Measurements from ENCODE around the gene ANKRD27. TPM values are rescaled to one million over a fixed set of nuclear protein-coding genes. Genes with fewer than 3 reads are reported as not detected.

Gene ANKRD27
- polyA plus RNA-seq, 1 of the 3 experiments (the other 2 are of a cell fraction): 16.5 TPM

DNA sequence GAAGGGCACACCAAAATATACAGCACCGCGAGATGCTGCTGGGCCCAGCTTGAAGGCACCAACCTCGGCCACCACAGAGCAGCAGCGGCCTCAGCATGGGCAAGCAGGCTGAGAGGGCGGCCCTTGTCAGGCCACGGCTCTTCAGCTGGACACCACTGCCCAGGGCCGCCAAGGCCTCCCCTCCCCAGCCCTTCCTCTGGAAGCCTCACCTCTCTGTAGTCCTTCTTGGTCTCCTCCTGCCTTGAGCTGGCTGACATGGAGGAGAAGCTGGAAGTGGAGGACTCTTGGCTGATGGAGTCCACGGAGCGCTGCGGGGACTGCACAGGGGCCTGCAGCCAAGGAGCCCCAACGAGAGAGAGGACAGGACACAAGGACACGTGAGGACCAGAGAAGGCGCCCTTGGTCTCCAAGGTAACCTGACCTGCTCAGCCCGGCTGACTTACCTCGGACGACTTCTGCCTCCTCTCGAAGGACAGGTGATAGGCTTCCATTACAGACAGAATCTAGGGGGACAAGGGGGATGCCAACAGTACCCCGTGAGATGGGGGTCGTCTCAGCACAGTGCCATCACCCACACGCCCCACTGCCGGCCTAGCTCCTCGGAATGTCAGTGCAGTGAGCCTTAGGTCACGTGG is 55.8 kb downstream of the ANKRD27 start:
- H3K4me1 ChIP-seq (ENCODE audit: control insufficient read depth in 1 of 2, insufficient read depth in 2 of 2, low read depth in 1 of 2, low read length in 1 of 2): no peaks in the 10 kb centered on the region
- H3K9me2 ChIP-seq: no peaks in the 10 kb centered on the region
- no peak overlapping the region for H3K27ac ChIP-seq (ENCODE audit: low read depth in 2 of 2, low read length in 1 of 2)
- no peaks in the 10 kb centered on the region for H3K27me3 ChIP-seq (ENCODE audit: insufficient read depth)
- TF ChIP-seq CHD2 (IDR thresholded peaks at IDR 0.05; ENCODE audit: low read length, partially characterized antibody) (no peak), FOSL2 (IDR thresholded peaks at IDR 0.05; ENCODE audit: borderline replicate concordance, low read depth) (no peak), MEF2A (IDR thresholded peaks at IDR 0.05; ENCODE audit: borderline replicate concordance, low read depth) (no peak), EZH2phosphoT487 (IDR thresholded peaks at IDR 0.05; ENCODE audit: borderline replicate concordance, low read depth) (no peak), YY1 (IDR thresholded peaks at IDR 0.05; ENCODE audit: low read depth) (no peak), ELF1 (IDR thresholded peaks at IDR 0.05) (no peak), POLR2AphosphoS5 (IDR thresholded peaks at IDR 0.05; ENCODE audit: low read depth, low read length) (no peak), SMC3 (IDR thresholded peaks at IDR 0.05; ENCODE audit: low read depth, low read length) (no peak), NFIC (IDR thresholded peaks at IDR 0.05; ENCODE audit: borderline replicate concordance) (no peak), GABPA (IDR thresholded peaks at IDR 0.05; ENCODE audit: low read depth) (no peak), JUND (IDR thresholded peaks at IDR 0.05) (no peak), NRF1 (IDR thresholded peaks at IDR 0.05; ENCODE audit: low read depth, low read length) (no peak)
- TF ChIP-seq, protein P1, sequence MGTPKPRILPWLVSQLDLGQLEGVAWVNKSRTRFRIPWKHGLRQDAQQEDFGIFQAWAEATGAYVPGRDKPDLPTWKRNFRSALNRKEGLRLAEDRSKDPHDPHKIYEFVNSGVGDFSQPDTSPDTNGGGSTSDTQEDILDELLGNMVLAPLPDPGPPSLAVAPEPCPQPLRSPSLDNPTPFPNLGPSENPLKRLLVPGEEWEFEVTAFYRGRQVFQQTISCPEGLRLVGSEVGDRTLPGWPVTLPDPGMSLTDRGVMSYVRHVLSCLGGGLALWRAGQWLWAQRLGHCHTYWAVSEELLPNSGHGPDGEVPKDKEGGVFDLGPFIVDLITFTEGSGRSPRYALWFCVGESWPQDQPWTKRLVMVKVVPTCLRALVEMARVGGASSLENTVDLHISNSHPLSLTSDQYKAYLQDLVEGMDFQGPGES (IDR thresholded peaks at IDR 0.05; ENCODE audit: low read depth, low read length): no peak
- TF ChIP-seq, protein P2, sequence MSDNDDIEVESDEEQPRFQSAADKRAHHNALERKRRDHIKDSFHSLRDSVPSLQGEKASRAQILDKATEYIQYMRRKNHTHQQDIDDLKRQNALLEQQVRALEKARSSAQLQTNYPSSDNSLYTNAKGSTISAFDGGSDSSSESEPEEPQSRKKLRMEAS (IDR thresholded peaks at IDR 0.05; ENCODE audit: low read depth): no peak
- TF ChIP-seq, protein P3, sequence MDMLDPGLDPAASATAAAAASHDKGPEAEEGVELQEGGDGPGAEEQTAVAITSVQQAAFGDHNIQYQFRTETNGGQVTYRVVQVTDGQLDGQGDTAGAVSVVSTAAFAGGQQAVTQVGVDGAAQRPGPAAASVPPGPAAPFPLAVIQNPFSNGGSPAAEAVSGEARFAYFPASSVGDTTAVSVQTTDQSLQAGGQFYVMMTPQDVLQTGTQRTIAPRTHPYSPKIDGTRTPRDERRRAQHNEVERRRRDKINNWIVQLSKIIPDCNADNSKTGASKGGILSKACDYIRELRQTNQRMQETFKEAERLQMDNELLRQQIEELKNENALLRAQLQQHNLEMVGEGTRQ (IDR thresholded peaks at IDR 0.05; ENCODE audit: borderline replicate concordance, low read depth, low read length): no peak
- TF ChIP-seq, protein P4, sequence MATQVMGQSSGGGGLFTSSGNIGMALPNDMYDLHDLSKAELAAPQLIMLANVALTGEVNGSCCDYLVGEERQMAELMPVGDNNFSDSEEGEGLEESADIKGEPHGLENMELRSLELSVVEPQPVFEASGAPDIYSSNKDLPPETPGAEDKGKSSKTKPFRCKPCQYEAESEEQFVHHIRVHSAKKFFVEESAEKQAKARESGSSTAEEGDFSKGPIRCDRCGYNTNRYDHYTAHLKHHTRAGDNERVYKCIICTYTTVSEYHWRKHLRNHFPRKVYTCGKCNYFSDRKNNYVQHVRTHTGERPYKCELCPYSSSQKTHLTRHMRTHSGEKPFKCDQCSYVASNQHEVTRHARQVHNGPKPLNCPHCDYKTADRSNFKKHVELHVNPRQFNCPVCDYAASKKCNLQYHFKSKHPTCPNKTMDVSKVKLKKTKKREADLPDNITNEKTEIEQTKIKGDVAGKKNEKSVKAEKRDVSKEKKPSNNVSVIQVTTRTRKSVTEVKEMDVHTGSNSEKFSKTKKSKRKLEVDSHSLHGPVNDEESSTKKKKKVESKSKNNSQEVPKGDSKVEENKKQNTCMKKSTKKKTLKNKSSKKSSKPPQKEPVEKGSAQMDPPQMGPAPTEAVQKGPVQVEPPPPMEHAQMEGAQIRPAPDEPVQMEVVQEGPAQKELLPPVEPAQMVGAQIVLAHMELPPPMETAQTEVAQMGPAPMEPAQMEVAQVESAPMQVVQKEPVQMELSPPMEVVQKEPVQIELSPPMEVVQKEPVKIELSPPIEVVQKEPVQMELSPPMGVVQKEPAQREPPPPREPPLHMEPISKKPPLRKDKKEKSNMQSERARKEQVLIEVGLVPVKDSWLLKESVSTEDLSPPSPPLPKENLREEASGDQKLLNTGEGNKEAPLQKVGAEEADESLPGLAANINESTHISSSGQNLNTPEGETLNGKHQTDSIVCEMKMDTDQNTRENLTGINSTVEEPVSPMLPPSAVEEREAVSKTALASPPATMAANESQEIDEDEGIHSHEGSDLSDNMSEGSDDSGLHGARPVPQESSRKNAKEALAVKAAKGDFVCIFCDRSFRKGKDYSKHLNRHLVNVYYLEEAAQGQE (IDR thresholded peaks at IDR 0.05; ENCODE audit: low read depth, low read length): no peak
- TF ChIP-seq, protein P5, sequence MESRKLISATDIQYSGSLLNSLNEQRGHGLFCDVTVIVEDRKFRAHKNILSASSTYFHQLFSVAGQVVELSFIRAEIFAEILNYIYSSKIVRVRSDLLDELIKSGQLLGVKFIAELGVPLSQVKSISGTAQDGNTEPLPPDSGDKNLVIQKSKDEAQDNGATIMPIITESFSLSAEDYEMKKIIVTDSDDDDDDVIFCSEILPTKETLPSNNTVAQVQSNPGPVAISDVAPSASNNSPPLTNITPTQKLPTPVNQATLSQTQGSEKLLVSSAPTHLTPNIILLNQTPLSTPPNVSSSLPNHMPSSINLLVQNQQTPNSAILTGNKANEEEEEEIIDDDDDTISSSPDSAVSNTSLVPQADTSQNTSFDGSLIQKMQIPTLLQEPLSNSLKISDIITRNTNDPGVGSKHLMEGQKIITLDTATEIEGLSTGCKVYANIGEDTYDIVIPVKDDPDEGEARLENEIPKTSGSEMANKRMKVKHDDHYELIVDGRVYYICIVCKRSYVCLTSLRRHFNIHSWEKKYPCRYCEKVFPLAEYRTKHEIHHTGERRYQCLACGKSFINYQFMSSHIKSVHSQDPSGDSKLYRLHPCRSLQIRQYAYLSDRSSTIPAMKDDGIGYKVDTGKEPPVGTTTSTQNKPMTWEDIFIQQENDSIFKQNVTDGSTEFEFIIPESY (IDR thresholded peaks at IDR 0.05; ENCODE audit: borderline replicate concordance, low read depth): no peak
- TF ChIP-seq, protein P6, sequence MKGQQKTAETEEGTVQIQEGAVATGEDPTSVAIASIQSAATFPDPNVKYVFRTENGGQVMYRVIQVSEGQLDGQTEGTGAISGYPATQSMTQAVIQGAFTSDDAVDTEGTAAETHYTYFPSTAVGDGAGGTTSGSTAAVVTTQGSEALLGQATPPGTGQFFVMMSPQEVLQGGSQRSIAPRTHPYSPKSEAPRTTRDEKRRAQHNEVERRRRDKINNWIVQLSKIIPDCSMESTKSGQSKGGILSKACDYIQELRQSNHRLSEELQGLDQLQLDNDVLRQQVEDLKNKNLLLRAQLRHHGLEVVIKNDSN (IDR thresholded peaks at IDR 0.05; ENCODE audit: borderline replicate concordance, low read depth): no peak
- TF ChIP-seq, protein P7, sequence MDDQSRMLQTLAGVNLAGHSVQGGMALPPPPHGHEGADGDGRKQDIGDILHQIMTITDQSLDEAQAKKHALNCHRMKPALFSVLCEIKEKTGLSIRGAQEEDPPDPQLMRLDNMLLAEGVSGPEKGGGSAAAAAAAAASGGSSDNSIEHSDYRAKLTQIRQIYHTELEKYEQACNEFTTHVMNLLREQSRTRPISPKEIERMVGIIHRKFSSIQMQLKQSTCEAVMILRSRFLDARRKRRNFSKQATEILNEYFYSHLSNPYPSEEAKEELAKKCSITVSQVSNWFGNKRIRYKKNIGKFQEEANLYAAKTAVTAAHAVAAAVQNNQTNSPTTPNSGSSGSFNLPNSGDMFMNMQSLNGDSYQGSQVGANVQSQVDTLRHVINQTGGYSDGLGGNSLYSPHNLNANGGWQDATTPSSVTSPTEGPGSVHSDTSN (IDR thresholded peaks at IDR 0.05): no peak
- H3K9me3 ChIP-seq: no peaks in the 10 kb centered on the region
- no peaks in the 10 kb centered on the region for H3F3A ChIP-seq (replicated peaks; ENCODE audit: insufficient read depth)
- H3K4me3 ChIP-seq (ENCODE audit: low read depth in 2 of 2, low read length in 1 of 2): no peak overlapping the region
- ChIA-PET POLR2A (interaction anchor here (0.6 kb wide), 1 partner anchor 71 kb away, joined by 4 read pairs; no protein-coding TSS in a partner anchor), CTCF (interaction anchor here (1.3 kb wide), 1 partner anchor 19 kb away, joined by 3 read pairs; no protein-coding TSS in a partner anchor)
- H4K20me1 ChIP-seq (ENCODE audit: insufficient read depth): no peaks in the 10 kb centered on the region
- 98% methylated on average over 17 of the region's 23 CpGs for WGBS (ENCODE audit: low lambda C conversion rate)
- H3K9ac ChIP-seq: no peak overlapping the region
- no peak overlapping the region for H2AFZ ChIP-seq (ENCODE audit: low read depth)
- DNase-seq: no peak
- H3K79me2 ChIP-seq (ENCODE audit: insufficient read depth): no peaks in the 10 kb centered on the region
- H3K4me2 ChIP-seq: no peak overlapping the region
- peaks cover 30 to 32% of the 10 kb centered on the region in 2 experiments for H3K36me3 ChIP-seq (replicated peaks in 1 of 2; ENCODE audit: control insufficient read depth in 1 of 2, insufficient read depth in 2 of 2, low read length in 1 of 2)

All from SK-N-SH (cell line).